GM19238 (cell line): Measurements from ENCODE around the gene RASGRP3.

Experiments
- DNase-seq: peaks from one replicate; pipeline ENCODE4 v3.0.0; 2011; ENCODE audit warnings: low spot score; ENCODE audit not compliant: insufficient read length

The RASGRP3 gene

GRCh38 chr2:33577668-33578067 is 101.2 kb downstream of the RASGRP3 start:
- no peak for DNase-seq

- DNase-seq, result no peak
Observed at GRCh38 chr2:33579227-33579626, 102.8 kb downstream of the RASGRP3 start.

- DNase-seq, result no peak
Observed at GRCh38 chr2:33581872-33582271, 105.4 kb downstream of the RASGRP3 start.

GRCh38 chr2:33583194-33583938 is 106.9 kb downstream of the RASGRP3 start:
- no peak for DNase-seq

- no peak for DNase-seq
Observed at GRCh38 chr2:33586766-33587165, 110.3 kb downstream of the RASGRP3 start.

GRCh38 chr2:33588232-33588631 is 111.8 kb downstream of the RASGRP3 start:
- DNase-seq, result no peak

- DNase-seq, result no peak
Observed at GRCh38 chr2:33589444-33589843, 113.0 kb downstream of the RASGRP3 start.

GRCh38 chr2:33595385-33595784 is 118.9 kb downstream of the RASGRP3 start:
- DNase-seq, result no peak

- no peak for DNase-seq
Observed at GRCh38 chr2:33597026-33597425, 120.6 kb downstream of the RASGRP3 start.

- peak; percentile 10 for DNase-seq
Observed at GRCh38 chr2:33598561-33599174, 122.2 kb downstream of the RASGRP3 start.

GRCh38 chr2:33599175-33599942 is 122.9 kb downstream of the RASGRP3 start, which contains the start of gene FAM98A:
Gene FAM98A, minus strand, starts transcription at chr2:33599299. Its CDS starts 78 bp downstream, at chr2:33599221.
- peak; percentile 82 for DNase-seq

GRCh38 chr2:33599943-33600192 is 123.4 kb downstream of the RASGRP3 start:
- DNase-seq, result no peak

- DNase-seq, result no peak
Observed at GRCh38 chr2:33602201-33602830, 125.9 kb downstream of the RASGRP3 start.

- DNase-seq, result no peak
Observed at GRCh38 chr2:33603416-33603815, 127.0 kb downstream of the RASGRP3 start.

GRCh38 chr2:33605056-33605455 is 128.6 kb downstream of the RASGRP3 start:
- no peak for DNase-seq

GRCh38 chr2:33606100-33606499 is 129.7 kb downstream of the RASGRP3 start:
- DNase-seq, result no peak

GRCh38 chr2:33606622-33607021 is 130.2 kb downstream of the RASGRP3 start:
- no peak for DNase-seq

GRCh38 chr2:33607251-33607721 is 130.8 kb downstream of the RASGRP3 start:
- no peak for DNase-seq

- no peak for DNase-seq
Observed at GRCh38 chr2:33607905-33608304, 131.5 kb downstream of the RASGRP3 start.

GRCh38 chr2:33614190-33614589 is 137.7 kb downstream of the RASGRP3 start:
- no peak for DNase-seq
